HG03196 (cell line): ENCODE measurements around the gene FAM234A.

ENCODE experiments used
- ATAC-seq: cut with Tn5 transposase; IDR thresholded peaks from one replicate; pipeline ENCODE4 v1.9.1; 2021; ENCODE audit not compliant: unreplicated experiment

Gene FAM234A

GRCh38 chr16:280552-280951 lies 45.9 kb downstream of the FAM234A start, which contains the start of gene ARHGDIG:
Gene ARHGDIG (plus strand): TSS chr16:280591. CDS start chr16:280681, 90 bp downstream.
- ATAC-seq = no peak

GRCh38 chr16:280991-281659 lies 46.5 kb downstream of the FAM234A start:
- ATAC-seq = no peak

- no peak for ATAC-seq
Observed at GRCh38 chr16:281660-282255, 47.1 kb downstream of the FAM234A start.

GRCh38 chr16:282491-282890 lies 47.9 kb downstream of the FAM234A start:
- ATAC-seq = no peak

GRCh38 chr16:283033-283805 lies 48.6 kb downstream of the FAM234A start, which contains the start of gene PDIA2:
Gene PDIA2 (plus strand): TSS chr16:283164. CDS start chr16:283170, 6 bp downstream.
- no peak for ATAC-seq

GRCh38 chr16:284204-285120 lies 49.8 kb downstream of the FAM234A start:
- no peak for ATAC-seq

GRCh38 chr16:285146-286055 lies 50.8 kb downstream of the FAM234A start:
- no peak for ATAC-seq

GRCh38 chr16:286491-287297 lies 52.1 kb downstream of the FAM234A start:
- ATAC-seq = no peak

GRCh38 chr16:287298-287811 lies 52.7 kb downstream of the FAM234A start:
- ATAC-seq = no peak

GRCh38 chr16:287981-288920 lies 53.6 kb downstream of the FAM234A start:
- no peak for ATAC-seq

- no peak for ATAC-seq
Observed at GRCh38 chr16:289395-289997, 54.9 kb downstream of the FAM234A start.

- no peak for ATAC-seq
Observed at GRCh38 chr16:290015-290680, 55.5 kb downstream of the FAM234A start.

- no peak for ATAC-seq
Observed at GRCh38 chr16:290681-291405, 56.2 kb downstream of the FAM234A start.

GRCh38 chr16:291539-291938 lies 56.9 kb downstream of the FAM234A start:
- no peak for ATAC-seq

GRCh38 chr16:293043-293775 lies 58.6 kb downstream of the FAM234A start:
- ATAC-seq = no peak
